Activated naive CD4-positive, alpha-beta T cell (primary cell): ENCODE data around the gene RBCK1.
A peak's percentile ranks its signal among the peaks of the same experiment; 100 is the strongest.
"Not testable (repeated sequence)": the region's sequence is repeated elsewhere in the genome, so short reads cannot be mapped to it uniquely, and the experiment has no call there.

Experiments
- DNase-seq, 4 experiments: peaks; one replicate each; lab custom pipeline; 2025; lab: John Stamatoyannopoulos, UW

Gene RBCK1

GRCh38 chr20:376089-376488 is 32.0 kb upstream of the RBCK1 start:
- DNase-seq: no peak

DNA sequence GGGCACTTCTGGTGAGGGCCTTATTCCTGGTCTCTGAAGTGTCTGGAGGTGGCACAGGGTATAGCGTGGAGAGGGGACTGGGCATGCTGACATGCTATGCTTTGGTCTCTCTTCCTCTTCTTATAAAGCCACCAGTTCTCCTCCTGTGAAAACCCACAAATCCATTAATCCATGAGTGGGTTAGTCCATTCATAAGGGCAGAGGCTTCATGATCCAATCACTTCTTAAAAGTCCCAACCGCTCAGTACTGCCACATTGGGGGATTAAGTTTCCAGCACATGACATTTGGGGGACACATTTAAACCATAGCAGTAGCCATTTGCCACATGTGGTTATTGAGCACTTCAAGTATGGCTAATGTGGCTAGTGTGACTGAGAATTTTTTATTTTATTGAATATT is 31.3 kb upstream of the RBCK1 start:
- no peak for DNase-seq

DNA sequence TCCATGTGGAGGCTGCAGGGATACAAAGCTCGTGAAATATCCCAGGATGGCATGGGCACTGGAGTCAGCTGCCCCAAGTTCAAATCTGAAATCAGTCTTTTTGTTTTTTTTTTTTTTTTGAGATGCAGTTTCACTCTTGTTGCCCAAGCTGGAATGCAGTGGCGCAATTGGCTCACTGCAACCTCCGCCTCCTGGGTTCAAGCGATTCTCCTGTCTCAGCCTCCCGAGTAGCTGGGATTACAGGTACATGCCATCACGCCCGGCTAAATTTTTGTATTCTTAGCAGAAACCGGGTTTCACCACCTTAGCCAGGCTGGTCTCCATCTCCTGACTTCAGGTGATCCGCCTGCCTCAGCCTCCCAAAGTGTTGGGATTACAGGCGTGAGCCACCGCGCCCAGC is 30.5 kb upstream of the RBCK1 start:
- DNase-seq: not testable (repeated sequence)

- DNase-seq: no peak
Measured at GRCh38 chr20:378961-379336, 29.1 kb upstream of the RBCK1 start.

GRCh38 chr20:380763-381580 is 27.1 kb upstream of the RBCK1 start:
- peak; percentile 23 to 59 (median 37) for DNase-seq

DNA sequence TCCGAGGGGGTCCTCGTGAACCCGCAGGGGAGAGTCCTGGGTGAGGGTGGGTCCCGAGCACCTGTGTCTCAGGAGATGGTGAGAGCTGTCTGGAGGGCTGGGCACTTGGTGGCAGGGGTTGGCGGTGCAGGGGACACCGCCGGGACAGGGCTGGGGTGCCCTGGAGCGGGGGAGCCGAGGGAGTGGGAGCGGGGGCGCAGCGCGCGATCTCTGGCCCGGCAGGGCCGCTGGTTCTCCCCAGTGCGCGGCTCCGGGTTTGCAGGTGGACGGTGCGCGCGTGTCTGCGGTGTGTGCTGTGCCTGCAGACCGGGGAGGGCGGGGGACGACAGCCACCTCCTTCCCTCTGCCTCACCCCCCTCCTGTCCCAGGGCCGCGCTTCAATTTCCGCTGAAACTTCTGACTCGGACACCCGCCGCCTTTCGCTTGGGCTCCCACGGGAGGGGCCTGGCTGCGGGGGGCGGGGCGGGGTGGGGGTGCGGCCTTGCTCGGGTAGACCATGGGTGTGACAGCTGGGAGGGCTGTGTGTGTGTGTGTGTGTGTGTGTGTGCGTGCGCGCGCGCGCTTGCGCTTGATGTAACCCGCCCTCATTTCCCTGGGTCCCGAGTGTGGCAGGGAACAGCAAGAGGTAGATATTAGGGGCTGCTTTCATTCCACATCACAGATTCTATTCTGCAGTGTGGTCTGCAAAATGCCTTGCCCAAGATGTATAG is 26.4 kb upstream of the RBCK1 start:
- DNase-seq: peak in 3 of 4 experiments; percentile 37 to 60 (median 52)

- no peak for DNase-seq
Measured at GRCh38 chr20:382291-383115, 25.6 kb upstream of the RBCK1 start.

DNA sequence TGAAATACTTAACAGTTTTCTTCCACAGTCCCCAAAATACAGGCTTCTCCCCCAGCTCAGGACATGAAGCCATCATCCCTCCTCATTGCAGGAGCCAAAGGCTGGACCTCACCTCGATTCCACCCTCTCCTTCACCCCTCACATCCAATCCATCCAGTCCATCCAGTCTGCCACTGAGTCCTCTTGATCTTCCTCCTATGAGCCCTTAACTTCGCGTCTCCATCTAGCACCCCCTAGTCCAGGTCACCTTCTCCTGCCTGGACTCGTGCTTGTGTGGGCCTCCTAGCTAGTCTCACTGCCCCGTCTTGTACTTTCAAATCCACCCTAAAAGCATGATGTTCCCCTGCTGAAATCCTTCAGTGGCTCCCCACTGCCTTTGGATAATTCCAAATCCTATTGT is 24.2 kb upstream of the RBCK1 start:
- DNase-seq: no peak

DNA sequence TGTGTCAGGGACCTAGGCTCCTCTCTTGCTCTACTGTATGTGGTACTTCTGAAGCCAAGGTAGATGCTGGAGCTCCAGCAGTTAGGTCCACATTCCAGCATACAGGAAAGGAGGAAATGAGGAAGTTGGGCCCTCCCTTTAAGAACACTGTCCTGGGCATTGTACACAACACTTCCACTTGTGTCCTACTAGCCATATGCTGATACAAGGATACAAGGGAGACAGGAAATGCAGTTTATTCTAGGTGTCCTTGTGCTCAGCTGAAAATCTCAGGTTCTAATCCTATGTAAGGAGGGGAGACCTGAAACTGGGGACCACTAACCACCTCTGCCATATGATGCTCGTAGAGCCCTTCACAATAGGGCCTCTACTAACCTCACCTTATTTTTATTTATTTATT is 23.4 kb upstream of the RBCK1 start:
- DNase-seq: no peak

DNA sequence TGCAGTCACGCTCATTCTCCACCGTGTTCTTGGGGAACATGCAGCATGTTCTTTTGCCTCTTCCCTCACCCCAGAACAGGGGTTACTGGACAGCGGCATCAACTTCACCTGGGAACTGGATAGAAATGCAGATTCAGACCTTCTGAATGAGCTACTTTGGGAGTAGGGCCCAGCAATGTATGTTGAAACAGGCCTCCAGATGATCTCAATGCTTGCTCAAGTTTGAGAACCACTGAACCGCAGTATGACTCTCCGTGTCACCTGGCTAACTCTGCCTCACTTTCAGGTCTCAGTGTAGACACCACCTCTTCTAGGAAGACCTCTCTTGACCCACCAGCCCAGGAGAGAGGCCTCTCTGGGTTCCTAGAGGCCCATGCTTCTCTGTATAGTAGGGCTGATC is 22.7 kb upstream of the RBCK1 start:
- no peak for DNase-seq

GRCh38 chr20:386634-387033 is 21.5 kb upstream of the RBCK1 start:
- not testable (repeated sequence) for DNase-seq

GRCh38 chr20:387520-387919 is 20.6 kb upstream of the RBCK1 start:
- DNase-seq: no peak

- DNase-seq: no peak
Measured at GRCh38 chr20:388034-388994, 19.8 kb upstream of the RBCK1 start.

- no peak for DNase-seq
Measured at GRCh38 chr20:389220-389619, 18.9 kb upstream of the RBCK1 start.

DNA sequence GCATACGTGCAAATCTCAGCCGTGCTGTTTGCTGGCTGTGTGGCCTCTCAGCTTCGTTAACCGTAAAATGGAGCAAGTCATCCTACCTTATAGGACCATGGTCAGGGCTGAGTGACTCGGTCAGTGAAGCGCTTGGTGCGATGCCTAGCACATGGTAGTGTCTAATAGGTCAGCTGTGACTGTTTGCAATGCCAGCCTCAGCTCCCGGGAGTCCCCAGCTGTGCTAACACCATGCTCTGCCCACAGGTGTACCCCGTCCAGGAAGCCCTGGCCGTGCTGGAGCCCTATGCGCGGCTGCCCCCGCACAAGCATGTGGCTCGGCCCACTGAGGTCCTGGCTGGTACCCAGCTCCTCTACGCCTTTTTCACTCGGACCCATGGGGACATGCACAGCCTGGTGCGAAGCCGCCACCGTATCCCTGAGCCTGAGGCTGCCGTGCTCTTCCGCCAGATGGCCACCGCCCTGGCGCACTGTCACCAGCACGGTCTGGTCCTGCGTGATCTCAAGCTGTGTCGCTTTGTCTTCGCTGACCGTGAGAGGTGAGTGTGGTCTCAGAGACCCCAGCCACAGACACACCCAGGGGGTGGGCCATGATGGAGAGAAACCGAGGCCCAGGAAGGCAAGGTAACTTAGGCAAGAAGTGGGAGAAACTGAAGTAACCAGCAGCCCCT is 16.9 kb upstream of the RBCK1 start:
- DNase-seq: no peak

DNA sequence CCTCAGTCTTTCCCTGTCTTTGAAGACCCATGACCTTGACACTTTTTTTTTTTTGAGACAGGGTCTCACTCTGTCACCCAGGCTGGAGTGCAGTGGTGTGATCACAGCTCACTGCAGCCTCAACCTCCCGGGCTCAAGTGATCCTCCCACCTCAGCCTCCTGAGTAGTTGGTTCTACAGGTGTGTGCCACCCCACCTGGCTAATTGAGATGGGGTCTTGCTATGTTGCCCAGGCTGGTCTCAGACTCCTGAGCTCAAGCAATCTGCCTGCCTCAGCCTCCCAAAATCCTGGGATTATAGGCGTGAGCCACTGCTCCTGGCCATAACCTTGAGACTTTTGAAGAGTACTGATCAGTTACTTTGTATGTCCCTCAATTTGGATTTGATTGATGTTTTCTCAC is 14.8 kb upstream of the RBCK1 start:
- DNase-seq: not testable (repeated sequence)

- DNase-seq: no peak
Measured at GRCh38 chr20:396252-396618, 11.9 kb upstream of the RBCK1 start.

GRCh38 chr20:396619-397431 is 11.3 kb upstream of the RBCK1 start:
- DNase-seq: no peak

DNA sequence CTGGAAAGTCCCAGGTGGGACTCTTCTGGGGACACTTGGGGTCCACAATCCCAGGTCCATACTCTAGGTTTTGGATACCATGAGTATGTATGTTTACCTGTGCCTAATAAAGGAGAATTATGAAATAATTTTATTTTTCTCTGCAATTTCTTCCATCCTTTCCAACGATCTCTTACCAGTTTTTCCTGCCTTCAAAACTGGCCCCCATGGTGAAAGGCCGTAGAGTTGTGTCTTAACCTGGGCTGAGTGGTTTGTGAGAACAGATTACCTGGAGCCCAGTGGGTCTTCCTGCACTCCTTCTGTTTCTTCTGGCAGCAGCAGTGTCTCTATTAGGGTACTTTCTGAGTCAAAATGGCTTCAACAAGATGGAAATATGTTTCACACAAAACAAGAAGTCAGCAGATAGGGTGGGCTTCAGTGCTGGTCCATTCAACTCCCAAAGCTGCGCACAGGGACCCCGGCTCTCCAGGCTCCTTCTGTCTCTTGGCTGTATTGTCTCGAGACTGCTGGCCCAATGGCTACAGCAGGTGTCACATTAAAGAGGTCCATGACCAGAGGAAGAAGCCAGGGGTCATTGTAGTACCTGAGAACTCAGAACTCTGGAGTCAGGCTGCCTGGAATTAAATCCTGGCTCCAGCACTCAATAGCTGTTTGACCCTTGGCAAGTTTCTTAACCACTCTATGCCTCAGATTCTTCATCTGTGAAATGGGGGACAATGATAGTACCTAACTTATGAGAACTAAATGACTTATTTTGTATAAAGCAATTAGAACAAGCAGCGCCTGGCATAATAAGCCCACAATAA is 10.5 kb upstream of the RBCK1 start:
- DNase-seq: no peak
